Heart left ventricle (tissue), 16 donors: Measurements from ENCODE around the gene NAIF1. TPM values are rescaled to one million over a fixed set of nuclear protein-coding genes. Genes with fewer than 3 reads are reported as not detected.

ENCODE experiments used
- ATAC-seq, 4 donors: fragments of 200-7000 bp; cut with Tn5 transposase; one replicate each; pipeline ENCODE4 v1.9.1; 2020 to 2022; ENCODE audit warnings: moderate library complexity in 4 of 4, mild to moderate bottlenecking in 3 of 4, moderate number of reproducible peaks in 1 of 4
- DNase-seq, 5 donors: peaks; one replicate each; pipeline ENCODE4 v3.0.0-alpha.2; 2020
- H3K27ac ChIP-seq, 12 donors: fragments of 200-600 bp; sonication (generic) in 4 of 12; one replicate each; pipeline versions ENCODE4 v1.5.0 to v1.8.0; 2016 to 2022; ENCODE audit warnings: mild to moderate bottlenecking in 2 of 12
- H3K27me3 ChIP-seq, 9 donors: fragments of 200-600 bp; sonication (generic) in 2 of 9; one replicate each; pipeline versions ENCODE4 v1.5.1 to v1.8.0; 2016 to 2022; ENCODE audit warnings: mild to moderate bottlenecking in 3 of 9
- H3K36me3 ChIP-seq, 9 donors: fragments of 200-600 bp; sonication (generic) in 2 of 9; one replicate each; pipeline versions ENCODE4 v1.5.0 to v1.8.0; 2018 to 2022; ENCODE audit warnings: mild to moderate bottlenecking in 2 of 9
- H3K4me1 ChIP-seq, 12 donors: fragments of 200-600 bp; sonication (generic) in 4 of 12; one replicate each; pipeline versions ENCODE4 v1.5.0 to v1.8.0; 2016 to 2022; ENCODE audit warnings: mild to moderate bottlenecking in 3 of 12
- H3K4me3 ChIP-seq, 12 donors: fragments of 200-600 bp; sonication (generic) in 4 of 12; one replicate each; pipeline versions ENCODE4 v1.5.0 to v1.8.0; 2017 to 2022; ENCODE audit warnings: mild to moderate bottlenecking in 9 of 12, moderate library complexity in 4 of 12
- H3K9me3 ChIP-seq, 12 donors: fragments of 200-600 bp; sonication (generic) in 4 of 12; one replicate each; pipeline versions ENCODE4 v1.5.0 to v1.8.0; 2016 to 2022; ENCODE audit warnings: mild to moderate bottlenecking in 1 of 12
- CTCF ChIP-seq, 12 donors: fragments of 200-600 bp; sonication (generic) in 4 of 12; IDR thresholded peaks; one replicate each; pipeline versions ENCODE4 v1.5.0 to v1.8.0; 2018 to 2022; ENCODE audit warnings: antibody characterized with exemption in 12 of 12, mild to moderate bottlenecking in 5 of 12
- POLR2A ChIP-seq, 2 donors: fragments of 450-650 bp; IDR thresholded peaks; one replicate each; pipeline ENCODE4 v1.6.1; 2017; ENCODE audit warnings: antibody characterized with exemption in 2 of 2, mild to moderate bottlenecking in 2 of 2, moderate library complexity in 2 of 2
- WGBS, 4 donors: extraction: QIAGEN DNeasy Blood & Tissue Kit in 2 of 4; methylation state at CpG; one replicate each; pipeline versions ENCODE4 v1.1.5 to v1.1.7; 2013 to 2018; 5-methylcytosine and 5-hydroxymethylcytosine counted together
- intact Hi-C, 10 donors: fragments of 100-400 bp; cut with DNase I; formaldehyde crosslinking; loops; one replicate each; pipeline versions ENCODE4 v1.11.1 to v1.14.2; 2022
- polyA plus RNA-seq, 2 donors: library from polyadenylated mRNA; stranded (reverse); fragments of 200-250 nt; gene quantifications; one replicate each; pipeline ENCODE4 v1.2.3, GENCODE V29; 2013
- total RNA-seq, 9 donors: library from RNA; depleted of rRNA in 2 of 9; stranded (reverse); fragments of >200 nt in 2 of 9; fragmentation: NEBNext Ultra II Directional in 3 of 9; extraction: Animal tissue kit (Norgen Biotek cat#: 25700) in 3 of 9; gene quantifications; one replicate each; pipeline versions ENCODE4 v1.1.0 to v1.2.4, GENCODE V29; 2016 to 2023
- donor health status: ischemic (EF 13 %, LVEDD 7.1; RV severe dilation, severe dysfunction).
- donor health status: healthy with polysubstance abuse.
- donor health status: DM: no; HTN: yes; CAD: no.
- donor health status: DM: no; HTN: no; CAD: no.
- donor health status: ischemic (EF 25% LVEDD 6.9; RV normal size, moderate dysfunction).
- donor health status: ischemic (EF 25% LVEDD 5.7; RV mildly dilated, moderate dysfunction).
- donor health status: healthy.
- donor health status: DM: yes; HTN: yes; CAD: no.
- donor health status: ischemic (EF 35%, LVEDD 5.7; RV mildly dilated, moderate dysfunction).
- donor health status: nonischemic (EF 11% LVEDD 7.7; RV severe dilation, severe dysfunction).
- donor health status: DM: yes; HTN: yes; CAD: no.
- donor health status: PGD.
- donor health status: ischemic (EF 29% LVEDD 5.4; RV normal size, mild dysfunction).
- donor health status: nonischemic (EF 23%, LVEDD 6.1; RV moderate dilation, normal function).

NAIF1 gene
- total and polyA plus RNA-seq, 11 donors, result 3.5 to 8.9 (median 6.5) TPM

- peak overlapping the region; percentile 65 to 99 (median 96) for H3K27ac ChIP-seq
- no peaks in the 10 kb centered on the region for H3K27me3 ChIP-seq
- H3K9me3 ChIP-seq, result no peaks in the 10 kb centered on the region
- peak overlapping the region; percentile 10 to 96 (median 78) for H3K4me3 ChIP-seq
- TF ChIP-seq POLR2A (IDR thresholded peaks at IDR 0.05), result no peak
- TF ChIP-seq CTCF (IDR thresholded peaks at IDR 0.05), result no peak
- DNase-seq (peak in 2 of 5 donors; percentile 29 to 66), ATAC-seq (no peak)
- WGBS, 4 donors, result 87 to 95% (median 93%) methylated on average over 9 to 18 of the region's 18 CpGs
- peaks cover 6 to 70% (median 40%) of the 10 kb centered on the region in 12 donors for H3K4me1 ChIP-seq
- peaks cover 0 to 24% (median 16%) of the 10 kb centered on the region in 9 donors for H3K36me3 ChIP-seq
- intact Hi-C loops, result no loop called here
Observed at GRCh38 chr9:128065907-128066712, 1.0 kb downstream of the NAIF1 start.

GRCh38 chr9:128062846-128063831 lies 4.0 kb downstream of the NAIF1 start:
- TF ChIP-seq CTCF (IDR thresholded peaks at IDR 0.05), result no peak
- TF ChIP-seq POLR2A (IDR thresholded peaks at IDR 0.05), result no peak
- 80 to 90% (median 90%) methylated on average over 7 to 28 of the region's 28 CpGs for WGBS, 4 donors
- H3K27me3 ChIP-seq, result no peaks in the 10 kb centered on the region
- H3K4me3 ChIP-seq, result no peak overlapping the region
- ATAC-seq, result no peak
- DNase-seq, result no peak
- H3K36me3 ChIP-seq, result peaks cover 0 to 25% (median 16%) of the 10 kb centered on the region in 9 donors
- intact Hi-C loops, result no loop called here
- no peaks in the 10 kb centered on the region for H3K9me3 ChIP-seq
- H3K27ac ChIP-seq, result peak overlapping the region in 5 of 12 donors; percentile 9 to 85 (median 14)
- peaks cover 6 to 59% (median 35%) of the 10 kb centered on the region in 12 donors for H3K4me1 ChIP-seq

GRCh38 chr9:128062279-128062678 lies 4.8 kb downstream of the NAIF1 start:
- Histone ChIP-seq H3K27ac (peak overlapping the region in 7 of 12 donors; percentile 9 to 85 (median 14)), H3K4me1 (peaks cover 6 to 59% (median 34%) of the 10 kb centered on the region in 12 donors), H3K9me3 (no peaks in the 10 kb centered on the region), H3K36me3 (peaks cover 0 to 25% (median 16%) of the 10 kb centered on the region in 9 donors), H3K27me3 (no peaks in the 10 kb centered on the region), H3K4me3 (no peak overlapping the region)
- TF ChIP-seq CTCF (IDR thresholded peaks at IDR 0.05) (no peak), POLR2A (IDR thresholded peaks at IDR 0.05) (no peak)
- ATAC-seq (no peak), DNase-seq (peak in 1 of 5 donors; percentile 29)
- 53 to 72% (median 60%) methylated on average over 6 of the region's 6 CpGs for WGBS, 4 donors
- intact Hi-C loops, result no loop called here
